Measurements from ENCODE around the gene CAPN11.

DNA sequence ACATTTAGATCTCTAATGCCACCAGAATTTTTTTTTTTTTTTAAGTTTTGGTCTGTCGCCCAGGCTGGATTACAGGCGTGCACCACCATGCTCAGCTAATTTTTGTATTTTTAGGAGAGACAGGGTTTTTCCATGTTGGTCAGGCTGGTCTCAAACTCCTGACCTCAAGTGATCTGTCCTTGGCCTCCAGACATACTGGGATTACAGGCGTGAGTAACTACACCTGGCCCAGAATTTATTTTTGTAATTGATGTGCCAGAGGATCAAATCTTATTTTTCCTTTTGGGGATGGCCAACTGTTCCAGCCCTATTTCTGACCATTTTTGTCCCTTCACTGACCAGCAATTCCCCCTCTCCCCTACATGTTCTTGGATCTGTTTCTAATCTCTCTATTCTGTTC, 40.1 kb downstream of the CAPN11 start:
- TF ChIP-seq YY1 (tag by site-specific recombination; IDR thresholded peaks at IDR 0.05) = no peak
- TF ChIP-seq ZNF280D (tag by site-specific recombination; IDR thresholded peaks at IDR 0.05) = no peak
- no peak for TF ChIP-seq ZNF654 (tag by site-specific recombination; IDR thresholded peaks at IDR 0.05; ENCODE audit: low read depth)
- TF ChIP-seq ZNF558 (tag by site-specific recombination; IDR thresholded peaks at IDR 0.05) = no peak
- TF ChIP-seq ZNF10 (tag by site-specific recombination; IDR thresholded peaks at IDR 0.05) = no peak
- TF ChIP-seq ZNF121 (tag by site-specific recombination; IDR thresholded peaks at IDR 0.05) = no peak
- TF ChIP-seq, protein P1, sequence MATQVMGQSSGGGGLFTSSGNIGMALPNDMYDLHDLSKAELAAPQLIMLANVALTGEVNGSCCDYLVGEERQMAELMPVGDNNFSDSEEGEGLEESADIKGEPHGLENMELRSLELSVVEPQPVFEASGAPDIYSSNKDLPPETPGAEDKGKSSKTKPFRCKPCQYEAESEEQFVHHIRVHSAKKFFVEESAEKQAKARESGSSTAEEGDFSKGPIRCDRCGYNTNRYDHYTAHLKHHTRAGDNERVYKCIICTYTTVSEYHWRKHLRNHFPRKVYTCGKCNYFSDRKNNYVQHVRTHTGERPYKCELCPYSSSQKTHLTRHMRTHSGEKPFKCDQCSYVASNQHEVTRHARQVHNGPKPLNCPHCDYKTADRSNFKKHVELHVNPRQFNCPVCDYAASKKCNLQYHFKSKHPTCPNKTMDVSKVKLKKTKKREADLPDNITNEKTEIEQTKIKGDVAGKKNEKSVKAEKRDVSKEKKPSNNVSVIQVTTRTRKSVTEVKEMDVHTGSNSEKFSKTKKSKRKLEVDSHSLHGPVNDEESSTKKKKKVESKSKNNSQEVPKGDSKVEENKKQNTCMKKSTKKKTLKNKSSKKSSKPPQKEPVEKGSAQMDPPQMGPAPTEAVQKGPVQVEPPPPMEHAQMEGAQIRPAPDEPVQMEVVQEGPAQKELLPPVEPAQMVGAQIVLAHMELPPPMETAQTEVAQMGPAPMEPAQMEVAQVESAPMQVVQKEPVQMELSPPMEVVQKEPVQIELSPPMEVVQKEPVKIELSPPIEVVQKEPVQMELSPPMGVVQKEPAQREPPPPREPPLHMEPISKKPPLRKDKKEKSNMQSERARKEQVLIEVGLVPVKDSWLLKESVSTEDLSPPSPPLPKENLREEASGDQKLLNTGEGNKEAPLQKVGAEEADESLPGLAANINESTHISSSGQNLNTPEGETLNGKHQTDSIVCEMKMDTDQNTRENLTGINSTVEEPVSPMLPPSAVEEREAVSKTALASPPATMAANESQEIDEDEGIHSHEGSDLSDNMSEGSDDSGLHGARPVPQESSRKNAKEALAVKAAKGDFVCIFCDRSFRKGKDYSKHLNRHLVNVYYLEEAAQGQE (tag by site-specific recombination; IDR thresholded peaks at IDR 0.05) = no peak
- no peak for TF ChIP-seq REPIN1 (tag by site-specific recombination; IDR thresholded peaks at IDR 0.05; ENCODE audit: low read depth)
- no peak for TF ChIP-seq HOXA7 (CRISPR knock-in tag; IDR thresholded peaks at IDR 0.05; ENCODE audit: borderline replicate concordance)
- no peak for TF ChIP-seq ZNF621 (tag by site-specific recombination; IDR thresholded peaks at IDR 0.05)

Measured in HEK293 (cell line).